Activated T-cell treated with anti-CD3 and anti-CD28 coated beads, Interleukin-2, amount 50 U/mL, for 24 hours (primary cell): Measurements from ENCODE around the gene SNRPA1.
A peak's percentile ranks its signal among the peaks of the same experiment; 100 is the strongest.
"Not testable (repeated sequence)": the region's sequence is repeated elsewhere in the genome, so short reads cannot be mapped to it uniquely, and the experiment has no call there.

ENCODE experiments used
- DNase-seq: peaks from one replicate; pipeline ENCODE4 v3.0.0-alpha.2; 2020
- H3K27ac Mint-ChIP-seq: 2 replicates; pipeline ENCODE4 v1.8.0; 2020; ENCODE audit warnings: mild to moderate bottlenecking, mixed read lengths
- H3K27me3 Mint-ChIP-seq: 2 replicates; pipeline ENCODE4 v1.8.0; 2020; ENCODE audit warnings: mixed read lengths
- H3K36me3 Mint-ChIP-seq: 2 replicates; pipeline ENCODE4 v1.8.0; 2020; ENCODE audit warnings: low read depth, mixed read lengths
- H3K4me1 Mint-ChIP-seq: 2 replicates; pipeline ENCODE4 v1.8.0; 2020; ENCODE audit warnings: low read depth, mixed read lengths
- H3K4me3 Mint-ChIP-seq: 2 replicates; pipeline ENCODE4 v1.8.0; 2020; ENCODE audit warnings: mild to moderate bottlenecking, moderate library complexity, mixed read lengths
- H3K9me3 Mint-ChIP-seq: 2 replicates; pipeline ENCODE4 v1.8.0; 2020; ENCODE audit warnings: mixed read lengths

Gene SNRPA1

GRCh38 chr15:101287342-101287741 lies 7.7 kb downstream of the SNRPA1 start:
- peak overlapping the region; percentile 23 for H3K27ac Mint-ChIP-seq
- H3K36me3 Mint-ChIP-seq, result peaks cover 99% of the 10 kb centered on the region

GRCh38 chr15:101286471-101287114 lies 8.5 kb downstream of the SNRPA1 start:
- H3K27ac Mint-ChIP-seq, result peak overlapping the region; percentile 74
- no peak for DNase-seq
- H3K9me3 Mint-ChIP-seq, result no peaks in the 10 kb centered on the region
- no peak overlapping the region for H3K4me3 Mint-ChIP-seq
- peaks cover 99% of the 10 kb centered on the region for H3K36me3 Mint-ChIP-seq
- H3K27me3 Mint-ChIP-seq, result no peaks in the 10 kb centered on the region
- H3K4me1 Mint-ChIP-seq, result peaks cover 44% of the 10 kb centered on the region

More at GRCh38 chr15:101287342-101287741, 7.7 kb downstream of the SNRPA1 start:
- peaks cover 51% of the 10 kb centered on the region for H3K4me1 Mint-ChIP-seq
- H3K27me3 Mint-ChIP-seq, H3K4me3 Mint-ChIP-seq, DNase-seq, H3K9me3 Mint-ChIP-seq: not testable (repeated sequence)

DNA sequence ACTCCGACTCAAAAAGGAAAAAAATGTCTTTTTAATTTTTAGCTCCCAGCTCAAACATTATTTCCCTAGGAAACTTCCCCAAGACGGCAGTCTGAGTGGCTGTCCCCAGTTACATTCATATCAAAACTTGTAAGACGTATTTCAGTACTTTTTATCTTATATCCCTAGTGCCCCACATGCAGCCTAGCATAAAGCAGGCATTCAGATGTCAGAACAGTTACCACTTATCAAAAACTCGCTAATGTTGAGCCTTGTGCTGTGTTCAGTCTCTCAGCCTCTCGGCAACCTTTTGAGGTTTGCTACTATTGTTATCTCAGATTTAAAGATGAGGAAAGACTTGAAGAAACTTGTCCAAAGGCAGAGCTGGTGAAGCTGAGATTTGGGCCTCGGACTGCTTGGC lies 11.1 kb downstream of the SNRPA1 start:
- H3K4me1 Mint-ChIP-seq, result peaks cover 26% of the 10 kb centered on the region
- no peak for DNase-seq
- peak overlapping the region; percentile 49 for H3K27ac Mint-ChIP-seq
- H3K4me3 Mint-ChIP-seq, result no peak overlapping the region
- H3K27me3 Mint-ChIP-seq, result no peaks in the 10 kb centered on the region
- no peaks in the 10 kb centered on the region for H3K9me3 Mint-ChIP-seq
- peaks cover 97% of the 10 kb centered on the region for H3K36me3 Mint-ChIP-seq

DNA sequence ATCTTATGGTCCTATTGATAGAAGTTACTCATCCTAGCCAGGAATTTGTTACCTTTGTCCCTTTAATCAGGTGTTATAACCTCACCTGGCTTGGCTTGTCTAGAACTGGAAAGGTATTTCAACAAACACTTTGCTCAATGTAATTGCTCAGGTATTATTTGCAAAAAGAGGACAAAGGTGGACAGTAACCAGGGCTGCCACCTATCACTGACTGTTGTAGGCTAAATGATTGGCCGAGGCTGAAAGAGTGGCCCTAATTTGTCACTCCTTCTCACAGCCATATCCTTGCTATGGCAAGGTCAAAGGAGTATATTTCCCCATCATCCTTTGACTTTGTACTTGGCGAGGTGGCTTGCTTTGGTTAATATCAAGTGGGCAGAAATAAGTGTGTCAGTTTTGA lies 15.0 kb downstream of the SNRPA1 start:
- no peaks in the 10 kb centered on the region for H3K27me3 Mint-ChIP-seq
- H3K4me1 Mint-ChIP-seq, result peaks cover 34% of the 10 kb centered on the region
- DNase-seq, result no peak
- no peaks in the 10 kb centered on the region for H3K9me3 Mint-ChIP-seq
- peaks cover 86% of the 10 kb centered on the region for H3K36me3 Mint-ChIP-seq
- no peak overlapping the region for H3K4me3 Mint-ChIP-seq
- no peak overlapping the region for H3K27ac Mint-ChIP-seq

GRCh38 chr15:101277943-101278564 lies 17.0 kb downstream of the SNRPA1 start:
- Mint-ChIP-seq H3K27me3 (no peaks in the 10 kb centered on the region), H3K36me3 (peaks cover 86% of the 10 kb centered on the region), H3K4me3 (peak overlapping the region; percentile 92), H3K9me3 (no peaks in the 10 kb centered on the region), H3K27ac (peak overlapping the region; percentile 87), H3K4me1 (peaks cover 37% of the 10 kb centered on the region)
- DNase-seq, result no peak

- no peaks in the 10 kb centered on the region for H3K27me3 Mint-ChIP-seq
- peak within 1 kb of the TSS; percentile 92 for H3K4me3 Mint-ChIP-seq
- peak within 1 kb of the TSS; percentile 90 for H3K27ac Mint-ChIP-seq
- H3K9me3 Mint-ChIP-seq, result no peaks in the 10 kb centered on the region
- H3K36me3 Mint-ChIP-seq, result peaks cover 86% of the 10 kb centered on the region
- H3K4me1 Mint-ChIP-seq, result peaks cover 37% of the 10 kb centered on the region
- DNase-seq, result peak; percentile 92
These were observed 17.8 kb downstream of the SNRPA1 start, which contains the start of gene SELENOS for GRCh38 chr15:101277038-101277822. SELENOS (minus strand) TSS chr15:101277485; CDS start chr15:101277417, 68 bp downstream.

DNA sequence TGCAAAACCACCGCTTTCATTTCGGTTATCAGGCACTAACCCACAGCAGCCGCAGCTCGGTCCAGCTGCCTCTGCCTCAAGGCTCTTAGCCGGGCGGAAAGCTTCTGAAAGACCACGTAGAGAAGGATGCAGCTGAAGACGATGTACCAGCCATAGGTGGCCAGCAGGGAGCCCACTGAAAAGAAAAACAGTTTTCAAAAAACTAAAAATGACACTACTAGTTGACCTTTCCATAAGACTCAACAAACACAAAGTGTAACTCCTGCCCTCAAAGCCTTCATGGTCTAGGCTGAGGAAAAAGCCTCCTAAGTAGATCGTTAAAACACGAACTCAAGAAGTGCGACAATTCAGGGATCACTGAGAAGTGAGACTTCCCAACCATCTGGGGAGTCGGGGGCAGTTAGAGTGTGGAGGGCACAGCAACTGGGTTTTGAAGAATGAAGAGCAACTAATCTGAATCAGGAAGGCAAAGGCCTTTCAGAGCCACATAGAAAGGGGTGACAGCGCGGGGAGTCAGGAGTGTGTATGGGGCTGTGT lies 18.5 kb downstream of the SNRPA1 start:
- Mint-ChIP-seq H3K27me3 (no peaks in the 10 kb centered on the region), H3K4me3 (peak overlapping the region; percentile 92), H3K36me3 (peaks cover 86% of the 10 kb centered on the region), H3K9me3 (no peaks in the 10 kb centered on the region), H3K4me1 (peaks cover 37% of the 10 kb centered on the region), H3K27ac (peak overlapping the region; percentile 90)
- DNase-seq, result no peak

GRCh38 chr15:101275018-101275417 lies 20.0 kb downstream of the SNRPA1 start:
- no peaks in the 10 kb centered on the region for H3K9me3 Mint-ChIP-seq
- DNase-seq, result no peak
- H3K4me1 Mint-ChIP-seq, result peaks cover 37% of the 10 kb centered on the region
- H3K27me3 Mint-ChIP-seq, result no peaks in the 10 kb centered on the region
- H3K36me3 Mint-ChIP-seq, result peaks cover 86% of the 10 kb centered on the region
- H3K27ac Mint-ChIP-seq, result peak overlapping the region; percentile 85
- peak overlapping the region; percentile 92 for H3K4me3 Mint-ChIP-seq

GRCh38 chr15:101273534-101273933 lies 21.5 kb downstream of the SNRPA1 start:
- peaks cover 32% of the 10 kb centered on the region for H3K4me1 Mint-ChIP-seq
- no peak overlapping the region for H3K27ac Mint-ChIP-seq
- H3K9me3 Mint-ChIP-seq, result no peaks in the 10 kb centered on the region
- DNase-seq, result no peak
- no peak overlapping the region for H3K4me3 Mint-ChIP-seq
- no peaks in the 10 kb centered on the region for H3K27me3 Mint-ChIP-seq
- peaks cover 89% of the 10 kb centered on the region for H3K36me3 Mint-ChIP-seq

GRCh38 chr15:101272584-101272983 lies 22.5 kb downstream of the SNRPA1 start:
- no peak overlapping the region for H3K27ac Mint-ChIP-seq
- DNase-seq, result no peak
- H3K36me3 Mint-ChIP-seq, result peaks cover 86% of the 10 kb centered on the region
- no peaks in the 10 kb centered on the region for H3K27me3 Mint-ChIP-seq
- no peak overlapping the region for H3K4me3 Mint-ChIP-seq
- no peaks in the 10 kb centered on the region for H3K9me3 Mint-ChIP-seq
- peaks cover 23% of the 10 kb centered on the region for H3K4me1 Mint-ChIP-seq

DNA sequence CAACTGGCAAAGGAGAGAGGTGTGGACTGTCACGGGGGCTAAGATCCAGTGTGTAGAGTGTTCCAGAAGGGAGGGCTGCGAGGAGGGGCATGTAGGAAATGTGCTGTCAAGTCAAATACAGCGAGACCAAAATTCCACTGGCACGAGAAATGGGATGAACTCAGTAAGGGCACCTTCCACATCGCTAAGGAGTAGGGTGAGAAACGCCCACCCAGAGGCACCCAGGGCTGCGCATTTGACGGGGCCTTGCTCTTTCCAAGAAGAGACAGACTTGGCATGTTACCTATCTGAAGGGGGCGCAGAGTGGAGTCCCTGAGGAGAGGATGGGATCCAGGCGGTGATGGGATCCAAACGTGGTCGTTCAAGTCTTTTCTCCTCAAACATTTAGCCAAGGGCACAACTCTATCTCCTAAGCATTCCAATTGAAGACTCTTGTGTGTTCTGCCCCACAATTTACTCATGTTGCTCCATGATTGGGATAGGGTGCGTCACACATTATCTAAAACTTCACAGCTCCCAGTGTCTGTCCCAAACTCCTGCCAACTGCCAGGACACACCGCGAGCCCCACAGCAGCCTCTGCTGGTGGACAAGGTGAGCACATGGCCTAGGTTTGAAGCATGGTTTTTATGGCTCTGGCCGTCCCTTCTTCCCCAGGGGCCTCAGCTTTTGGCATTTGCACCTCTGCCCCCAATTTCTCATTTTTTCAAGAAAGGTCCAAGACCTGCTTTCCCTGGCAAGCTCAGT lies 25.4 kb downstream of the SNRPA1 start:
- Mint-ChIP-seq H3K36me3 (peaks cover 63% of the 10 kb centered on the region), H3K27ac (peak overlapping the region; percentile 63), H3K9me3 (no peaks in the 10 kb centered on the region), H3K4me1 (peaks cover 4% of the 10 kb centered on the region), H3K4me3 (no peak overlapping the region), H3K27me3 (no peaks in the 10 kb centered on the region)
- no peak for DNase-seq

DNA sequence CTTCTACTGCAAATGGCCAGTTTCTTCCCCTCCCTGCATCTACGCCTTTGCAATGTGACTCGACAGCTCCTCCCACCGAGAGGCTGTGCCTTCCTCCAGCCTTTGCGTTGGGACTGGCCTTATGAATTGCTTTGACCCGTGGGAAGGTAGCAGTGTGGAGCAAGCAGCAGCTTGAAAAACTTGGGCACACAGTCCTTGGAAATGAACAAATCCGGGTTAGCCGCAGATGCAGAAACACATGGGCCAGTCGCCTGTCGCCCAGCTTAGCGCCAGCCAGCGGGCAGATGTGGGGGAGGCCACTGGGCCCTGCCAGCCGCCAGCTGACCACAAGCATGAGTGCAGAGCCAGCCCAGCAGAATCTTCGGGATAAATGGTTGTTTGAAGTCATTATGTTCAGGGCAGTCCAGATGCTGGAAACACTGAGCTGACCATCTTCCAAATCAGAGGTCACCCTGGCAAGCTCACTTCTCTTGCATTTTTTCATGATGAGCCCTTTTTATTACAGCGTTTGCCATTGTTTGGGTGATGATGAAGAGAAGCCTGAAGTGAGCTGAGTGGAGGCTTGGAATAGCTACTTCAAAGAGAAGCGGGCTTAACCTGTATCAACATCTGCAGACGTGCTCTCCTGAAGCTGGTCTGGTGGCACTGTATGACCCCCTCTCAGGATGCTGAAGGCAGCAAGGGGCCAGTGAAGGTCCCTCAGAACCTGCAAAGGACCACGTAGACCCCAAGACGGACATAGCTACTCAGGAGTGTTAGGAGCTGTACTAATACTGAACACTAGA lies 27.5 kb downstream of the SNRPA1 start:
- no peak for DNase-seq
- Mint-ChIP-seq H3K36me3 (peaks cover 42% of the 10 kb centered on the region), H3K9me3 (no peaks in the 10 kb centered on the region), H3K4me3 (no peak overlapping the region), H3K4me1 (peaks cover 2% of the 10 kb centered on the region), H3K27me3 (no peaks in the 10 kb centered on the region), H3K27ac (no peak overlapping the region)

DNA sequence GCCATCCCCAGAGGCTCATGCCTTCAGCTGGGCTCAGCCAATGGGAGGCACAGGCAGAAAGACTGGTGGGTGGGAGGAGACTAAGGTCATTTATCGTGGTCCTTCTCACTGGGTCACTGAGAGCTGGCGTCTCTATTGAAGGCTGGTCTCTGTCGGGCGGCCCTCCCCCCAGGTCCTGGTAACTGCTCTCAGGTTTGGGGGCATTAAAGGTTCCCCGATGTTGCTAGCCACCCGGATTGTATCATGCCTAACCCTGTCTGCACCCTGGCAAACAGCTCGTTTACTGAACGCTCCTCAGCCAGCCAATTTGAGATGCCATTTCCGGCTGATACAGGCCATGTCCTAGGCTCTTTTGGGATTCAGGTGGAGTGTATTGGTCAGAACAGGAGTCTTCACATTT lies 28.3 kb downstream of the SNRPA1 start:
- no peak for DNase-seq
- no peaks in the 10 kb centered on the region for H3K27me3 Mint-ChIP-seq
- no peak overlapping the region for H3K4me3 Mint-ChIP-seq
- H3K9me3 Mint-ChIP-seq, result no peaks in the 10 kb centered on the region
- peaks cover 2% of the 10 kb centered on the region for H3K4me1 Mint-ChIP-seq
- peaks cover 34% of the 10 kb centered on the region for H3K36me3 Mint-ChIP-seq
- H3K27ac Mint-ChIP-seq, result no peak overlapping the region
